Neural progenitor cell (in vitro differentiated cells): Measurements from ENCODE around the gene OTX1. TPM values are rescaled to one million over a fixed set of nuclear protein-coding genes. Genes with fewer than 3 reads are reported as not detected.

Experiments
- DNase-seq: peaks from one replicate; pipeline ENCODE4 v3.0.0-alpha.2; 2016; ENCODE audit warnings: low spot score
- H2AFZ ChIP-seq: fragments of 200-600 bp; sonication (generic); replicated peaks from 2 replicates; pipeline ENCODE4 v1.6.1; 2016; ENCODE audit warnings: antibody characterized with exemption
- H3F3A ChIP-seq: fragments of 200-600 bp; sonication (generic); 2 replicates; pipeline ENCODE4 v1.6.1; 2016; ENCODE audit warnings: antibody characterized with exemption, low read depth
- H3K27ac ChIP-seq: fragments of 200-600 bp; sonication (generic); 2 replicates; pipeline ENCODE4 v1.5.1; 2016; ENCODE audit warnings: mild to moderate bottlenecking
- H3K27me3 ChIP-seq: fragments of 200-600 bp; sonication (generic); 2 replicates; pipeline ENCODE4 v1.6.1; 2016; ENCODE audit warnings: mild to moderate bottlenecking, moderate library complexity
- H3K36me3 ChIP-seq: fragments of 200-600 bp; sonication (generic); 2 replicates; pipeline ENCODE4 v1.5.1; 2016
- H3K4me1 ChIP-seq: fragments of 200-600 bp; sonication (generic); 2 replicates; pipeline ENCODE4 v1.6.1; 2016; ENCODE audit warnings: mixed run types
- H3K4me2 ChIP-seq: fragments of 200-600 bp; sonication (generic); 2 replicates; pipeline ENCODE4 v1.6.1; 2016
- H3K4me3 ChIP-seq: fragments of 200-600 bp; sonication (generic); 2 replicates; pipeline ENCODE4 v1.5.1; 2016
- H3K79me2 ChIP-seq: fragments of 200-600 bp; sonication (generic); 2 replicates; pipeline ENCODE4 v1.6.1; 2016; ENCODE audit warnings: low read depth
- H3K9ac ChIP-seq: fragments of 200-600 bp; sonication (generic); 2 replicates; pipeline ENCODE4 v1.6.1; 2016
- H3K9me3 ChIP-seq: fragments of 200-600 bp; sonication (generic); 2 replicates; pipeline ENCODE4 v1.5.1; 2016; ENCODE audit warnings: low read depth
- H4K20me1 ChIP-seq: fragments of 200-600 bp; sonication (generic); 2 replicates; pipeline ENCODE4 v1.6.1; 2016; ENCODE audit warnings: low read depth
- H3K27ac Mint-ChIP-seq: 3 replicates; pipeline ENCODE4 v1.8.0; 2021; ENCODE audit warnings: mixed read lengths
- H3K27me3 Mint-ChIP-seq: 2 replicates; pipeline ENCODE4 v1.8.0; 2022; ENCODE audit warnings: low read depth, mild to moderate bottlenecking, inconsistent platforms, moderate library complexity, mixed read lengths; ENCODE audit not compliant: insufficient read depth
- H3K36me3 Mint-ChIP-seq: 3 replicates; pipeline ENCODE4 v1.8.0; 2021; ENCODE audit warnings: mixed read lengths
- H3K4me1 Mint-ChIP-seq: 3 replicates; pipeline ENCODE4 v1.8.0; 2021; ENCODE audit warnings: mixed read lengths
- H3K4me3 Mint-ChIP-seq: 3 replicates; pipeline ENCODE4 v1.8.0; 2021; ENCODE audit warnings: mild to moderate bottlenecking, moderate library complexity, mixed read lengths
- H3K9me3 Mint-ChIP-seq: 3 replicates; pipeline ENCODE4 v1.8.0; 2020; ENCODE audit warnings: mixed read lengths
- EZH2 ChIP-seq: fragments of 200-600 bp; sonication (generic); IDR thresholded peaks from 2 replicates; pipeline ENCODE4 v1.6.1; 2017; ENCODE audit warnings: antibody characterized with exemption, mild to moderate bottlenecking, moderate library complexity
- EZH2phosphoT487 ChIP-seq: fragments of 200-600 bp; sonication (generic); IDR thresholded peaks from 2 replicates; pipeline ENCODE4 v1.6.1; 2017; ENCODE audit warnings: antibody characterized with exemption
- total RNA-seq: library from RNA; depleted of rRNA; stranded (reverse); fragments of >200 nt; gene quantifications from 2 replicates; pipeline ENCODE4 v1.2.3, GENCODE V29; 2015; ENCODE audit warnings: low replicate concordance
- TF ChIP-seq, protein P1 (sequence below): fragments of 200-600 bp; sonication (generic); IDR thresholded peaks from 2 replicates; pipeline ENCODE4 v1.5.1; 2017; ENCODE audit warnings: antibody characterized with exemption, mild to moderate bottlenecking

OTX1 gene
- total RNA-seq, 1 donor from 2014 or later, result 7.9 TPM

GRCh38 chr2:63049211-63049969, 1.2 kb upstream of the OTX1 start:
- H2AFZ ChIP-seq, result no peak overlapping the region

DNA sequence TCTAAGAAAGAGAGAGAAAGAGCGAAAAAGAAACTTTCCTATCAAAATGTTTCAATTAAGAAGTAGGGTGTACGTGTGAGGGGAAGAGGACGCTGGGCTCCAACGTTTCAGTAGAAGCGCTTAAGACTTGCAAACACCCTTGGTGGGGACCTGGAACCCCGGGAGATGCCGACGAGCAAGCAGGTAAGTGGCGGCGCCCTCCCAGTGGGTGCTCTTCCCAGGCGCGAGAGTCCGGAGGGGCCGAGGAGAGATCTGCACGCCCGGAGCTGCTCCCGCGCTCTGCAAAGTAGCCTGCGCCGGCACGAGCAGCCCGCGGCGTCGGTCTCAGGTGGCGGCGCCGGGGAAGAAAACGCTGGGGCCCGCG, 678 bp upstream of the OTX1 start:
- Histone ChIP-seq H4K20me1 (peaks cover 48% of the 10 kb centered on the region), H3K4me1 (peaks cover 34% of the 10 kb centered on the region), H3K27ac (peak overlapping the region; percentile 92), H3K36me3 (no peaks in the 10 kb centered on the region), H3F3A (peaks cover 59% of the 10 kb centered on the region), H3K27me3 (peaks cover 63% of the 10 kb centered on the region), H3K9me3 (no peaks in the 10 kb centered on the region), H3K79me2 (peaks cover 100% of the 10 kb centered on the region), H3K9ac (peak overlapping the region; percentile 49), H3K4me2 (peak overlapping the region; percentile 94), H2AFZ (no peak overlapping the region), H3K4me3 (peak overlapping the region; percentile 93)
- peak overlapping the region; percentile 94 for H3K4me3 Mint-ChIP-seq
- TF ChIP-seq EZH2 (no peak), EZH2phosphoT487 (peak; percentile 23)
- DNase-seq, result no peak
- H3K36me3 Mint-ChIP-seq, result peaks cover 57% of the 10 kb centered on the region
- H3K27me3 Mint-ChIP-seq, result peaks cover 56% of the 10 kb centered on the region
- peak overlapping the region; percentile 99 for H3K27ac Mint-ChIP-seq
- H3K4me1 Mint-ChIP-seq, result peaks cover 30% of the 10 kb centered on the region
- H3K9me3 Mint-ChIP-seq, result peaks cover 13% of the 10 kb centered on the region

More at GRCh38 chr2:63049211-63049969, 1.2 kb upstream of the OTX1 start:
- TF ChIP-seq EZH2phosphoT487 (peak; percentile 32), EZH2 (peak; percentile 51)
- TF ChIP-seq, protein P1, sequence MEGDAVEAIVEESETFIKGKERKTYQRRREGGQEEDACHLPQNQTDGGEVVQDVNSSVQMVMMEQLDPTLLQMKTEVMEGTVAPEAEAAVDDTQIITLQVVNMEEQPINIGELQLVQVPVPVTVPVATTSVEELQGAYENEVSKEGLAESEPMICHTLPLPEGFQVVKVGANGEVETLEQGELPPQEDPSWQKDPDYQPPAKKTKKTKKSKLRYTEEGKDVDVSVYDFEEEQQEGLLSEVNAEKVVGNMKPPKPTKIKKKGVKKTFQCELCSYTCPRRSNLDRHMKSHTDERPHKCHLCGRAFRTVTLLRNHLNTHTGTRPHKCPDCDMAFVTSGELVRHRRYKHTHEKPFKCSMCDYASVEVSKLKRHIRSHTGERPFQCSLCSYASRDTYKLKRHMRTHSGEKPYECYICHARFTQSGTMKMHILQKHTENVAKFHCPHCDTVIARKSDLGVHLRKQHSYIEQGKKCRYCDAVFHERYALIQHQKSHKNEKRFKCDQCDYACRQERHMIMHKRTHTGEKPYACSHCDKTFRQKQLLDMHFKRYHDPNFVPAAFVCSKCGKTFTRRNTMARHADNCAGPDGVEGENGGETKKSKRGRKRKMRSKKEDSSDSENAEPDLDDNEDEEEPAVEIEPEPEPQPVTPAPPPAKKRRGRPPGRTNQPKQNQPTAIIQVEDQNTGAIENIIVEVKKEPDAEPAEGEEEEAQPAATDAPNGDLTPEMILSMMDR, result no peak
- Histone ChIP-seq H3K4me2 (peak overlapping the region; percentile 94), H3K9me3 (no peaks in the 10 kb centered on the region), H3K4me1 (peaks cover 34% of the 10 kb centered on the region), H3K79me2 (peaks cover 100% of the 10 kb centered on the region), H3K27me3 (peaks cover 58% of the 10 kb centered on the region), H3K36me3 (no peaks in the 10 kb centered on the region), H3K4me3 (peak overlapping the region; percentile 93), H3K27ac (peak overlapping the region; percentile 92), H4K20me1 (peaks cover 43% of the 10 kb centered on the region), H3F3A (peaks cover 59% of the 10 kb centered on the region), H3K9ac (peak overlapping the region; percentile 49)
- peaks cover 30% of the 10 kb centered on the region for H3K4me1 Mint-ChIP-seq
- H3K36me3 Mint-ChIP-seq, result peaks cover 52% of the 10 kb centered on the region
- H3K9me3 Mint-ChIP-seq, result peaks cover 8% of the 10 kb centered on the region
- peaks cover 50% of the 10 kb centered on the region for H3K27me3 Mint-ChIP-seq
- peak; percentile 86 for DNase-seq
- H3K4me3 Mint-ChIP-seq, result peak overlapping the region; percentile 94
- peak overlapping the region; percentile 99 for H3K27ac Mint-ChIP-seq

GRCh38 chr2:63051042-63051794, 588 bp downstream of the OTX1 start:
- H3K27ac ChIP-seq, result no peak overlapping the region
- peak overlapping the region; percentile 93 for H3K4me3 ChIP-seq
- peak; percentile 56 for DNase-seq
- Mint-ChIP-seq H3K36me3 (peaks cover 57% of the 10 kb centered on the region), H3K4me3 (peak overlapping the region; percentile 98), H3K4me1 (peaks cover 27% of the 10 kb centered on the region), H3K27ac (peak overlapping the region; percentile 95), H3K27me3 (peaks cover 63% of the 10 kb centered on the region), H3K9me3 (peaks cover 18% of the 10 kb centered on the region)
- peaks cover 100% of the 10 kb centered on the region for H3K79me2 ChIP-seq
- peak overlapping the region; percentile 43 for H3K9ac ChIP-seq
- H3K4me2 ChIP-seq, result peak overlapping the region; percentile 94
- no peaks in the 10 kb centered on the region for H3K36me3 ChIP-seq
- peaks cover 61% of the 10 kb centered on the region for H4K20me1 ChIP-seq
- H3K27me3 ChIP-seq, result peaks cover 65% of the 10 kb centered on the region
- H3K4me1 ChIP-seq, result peaks cover 33% of the 10 kb centered on the region
- no peaks in the 10 kb centered on the region for H3K9me3 ChIP-seq
- H3F3A ChIP-seq, result peaks cover 59% of the 10 kb centered on the region
- H2AFZ ChIP-seq, result no peak overlapping the region
- TF ChIP-seq, protein P1, result peak; percentile 24
- no peak for TF ChIP-seq EZH2phosphoT487
- peak; percentile 38 for TF ChIP-seq EZH2
